ENCODE results near the gene RTL9. TPM values are rescaled to one million over a fixed set of nuclear protein-coding genes. Genes with fewer than 3 reads are reported as not detected.
"Not testable (repeated sequence)": the region's sequence is repeated elsewhere in the genome, so short reads cannot be mapped to it uniquely, and the experiment has no call there.

Gene RTL9
- total RNA-seq, 2 donors from 2014 or later, result not detected

GRCh38 chrX:110403441-110404238 is 45.0 kb downstream of the RTL9 start:
- no peak overlapping the region for H3K27ac Mint-ChIP-seq
- no peak for DNase-seq
- H3K9me3 ChIP-seq (ENCODE audit: control insufficient read depth, low read length, poor library complexity, severe bottlenecking), result no peaks in the 10 kb centered on the region
- no peak for ATAC-seq
- H3K36me3 Mint-ChIP-seq (ENCODE audit: low read depth), result no peaks in the 10 kb centered on the region
- H3K4me1 Mint-ChIP-seq, result peaks cover 3% of the 10 kb centered on the region
- peaks cover 7% of the 10 kb centered on the region for H3K27me3 Mint-ChIP-seq
- no peak overlapping the region for H3K4me3 Mint-ChIP-seq

- no peak for DNase-seq
- no peak for ATAC-seq
- H3K9me3 ChIP-seq (ENCODE audit: control insufficient read depth, low read length, poor library complexity, severe bottlenecking), result no peaks in the 10 kb centered on the region
- no peak overlapping the region for H3K4me3 Mint-ChIP-seq
- no peak overlapping the region for H3K27ac Mint-ChIP-seq
- H3K27me3 Mint-ChIP-seq, result peaks cover 7% of the 10 kb centered on the region
- H3K4me1 Mint-ChIP-seq, result peaks cover 3% of the 10 kb centered on the region
- no peaks in the 10 kb centered on the region for H3K36me3 Mint-ChIP-seq (ENCODE audit: low read depth)
Observed at GRCh38 chrX:110404376-110404775, 45.7 kb downstream of the RTL9 start.

GRCh38 chrX:110406250-110406649 is 47.6 kb downstream of the RTL9 start:
- not testable (repeated sequence) for H3K4me3 Mint-ChIP-seq; H3K27ac Mint-ChIP-seq; ATAC-seq; H3K36me3 Mint-ChIP-seq (ENCODE audit: low read depth); H3K4me1 Mint-ChIP-seq; DNase-seq; H3K27me3 Mint-ChIP-seq; H3K9me3 ChIP-seq (ENCODE audit: control insufficient read depth, low read length, poor library complexity, severe bottlenecking)

- peaks cover 3% of the 10 kb centered on the region for H3K4me1 Mint-ChIP-seq
- no peak overlapping the region for H3K4me3 Mint-ChIP-seq
- no peak overlapping the region for H3K27ac Mint-ChIP-seq
- no peak for DNase-seq
- H3K27me3 Mint-ChIP-seq, result peaks cover 4% of the 10 kb centered on the region
- no peaks in the 10 kb centered on the region for H3K36me3 Mint-ChIP-seq (ENCODE audit: low read depth)
- H3K9me3 ChIP-seq (ENCODE audit: control insufficient read depth, low read length, poor library complexity, severe bottlenecking), result no peaks in the 10 kb centered on the region
- no peak for ATAC-seq
Observed at GRCh38 chrX:110406822-110407221, 48.2 kb downstream of the RTL9 start.

- no peak overlapping the region for H3K27ac Mint-ChIP-seq
- peak; percentile 50 for ATAC-seq
- H3K4me1 Mint-ChIP-seq, result peaks cover under 1% of the 10 kb centered on the region
- H3K9me3 ChIP-seq (ENCODE audit: control insufficient read depth, low read length, poor library complexity, severe bottlenecking), result no peaks in the 10 kb centered on the region
- H3K4me3 Mint-ChIP-seq, result no peak overlapping the region
- H3K36me3 Mint-ChIP-seq (ENCODE audit: low read depth), result no peaks in the 10 kb centered on the region
- peak in 1 of 3 donors; percentile 36 for DNase-seq
- no peaks in the 10 kb centered on the region for H3K27me3 Mint-ChIP-seq
Observed at GRCh38 chrX:110407910-110408545, 49.4 kb downstream of the RTL9 start.

Other genes starting within 250 kb of the RTL9 start
- gene AMMECR1, start 40.8 kb upstream of the RTL9 start, total RNA-seq, result 10 to 100 TPM; 15.4 to 17.4 TPM